GM08714 (cell line): ENCODE results near the gene ALG12.

Experiments
- H3K4me3 ChIP-seq: fragments of 200-500 bp; sonication (Bioruptor generic); 2 replicates; pipeline ENCODE4 v1.5.1; 2014; ENCODE audit warnings: mild to moderate bottlenecking, low read length, inconsistent platforms
- ZNF274 ChIP-seq: IDR thresholded peaks from 2 replicates; pipeline ENCODE4 v1.6.1; 2012; ENCODE audit warnings: mild to moderate bottlenecking, low read depth, low read length

The ALG12 gene

GRCh38 chr22:49923445-49923844, 5.2 kb upstream of the ALG12 start:
- no peak for TF ChIP-seq ZNF274
- H3K4me3 ChIP-seq: no peak overlapping the region

- no peak overlapping the region for H3K4me3 ChIP-seq
- no peak for TF ChIP-seq ZNF274
Measured at GRCh38 chr22:49922926-49923325, 4.7 kb upstream of the ALG12 start.

DNA sequence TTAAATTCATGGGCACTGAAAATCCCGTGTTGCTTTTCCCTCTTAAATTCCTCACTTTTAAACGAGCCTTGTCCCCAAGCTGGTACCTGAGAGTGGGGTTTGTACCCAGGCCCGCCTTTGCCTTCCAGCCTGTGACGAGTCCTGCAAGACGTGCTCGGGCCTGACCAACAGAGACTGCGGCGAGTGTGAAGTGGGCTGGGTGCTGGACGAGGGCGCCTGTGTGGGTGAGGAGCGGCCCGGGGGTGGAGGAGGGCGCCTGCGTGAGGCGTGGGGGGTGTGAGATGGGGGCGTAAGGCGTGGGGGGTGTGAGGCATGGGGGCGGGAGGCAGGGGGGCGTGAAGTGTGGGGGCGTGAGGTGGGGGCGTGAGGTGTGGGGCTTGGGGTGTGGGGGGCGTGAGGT, 4.2 kb upstream of the ALG12 start:
- no peak for TF ChIP-seq ZNF274
- no peak overlapping the region for H3K4me3 ChIP-seq

GRCh38 chr22:49921508-49922278, 3.5 kb upstream of the ALG12 start:
- TF ChIP-seq ZNF274: no peak
- H3K4me3 ChIP-seq: no peak overlapping the region

- H3K4me3 ChIP-seq: no peak overlapping the region
- TF ChIP-seq ZNF274: no peak
Measured at GRCh38 chr22:49920859-49921258, 2.6 kb upstream of the ALG12 start.

- no peak for TF ChIP-seq ZNF274
- peak overlapping the region; percentile 70 for H3K4me3 ChIP-seq
Measured at GRCh38 chr22:49918911-49919881, 958 bp upstream of the ALG12 start.

- no peak for TF ChIP-seq ZNF274
- H3K4me3 ChIP-seq: no peak overlapping the region; the same call in 1 of the 2 replicates
Measured at GRCh38 chr22:49916831-49917230, 1.4 kb downstream of the ALG12 start.

GRCh38 chr22:49915610-49916009, 2.6 kb downstream of the ALG12 start:
- no peak for TF ChIP-seq ZNF274
- H3K4me3 ChIP-seq: no peak overlapping the region

DNA sequence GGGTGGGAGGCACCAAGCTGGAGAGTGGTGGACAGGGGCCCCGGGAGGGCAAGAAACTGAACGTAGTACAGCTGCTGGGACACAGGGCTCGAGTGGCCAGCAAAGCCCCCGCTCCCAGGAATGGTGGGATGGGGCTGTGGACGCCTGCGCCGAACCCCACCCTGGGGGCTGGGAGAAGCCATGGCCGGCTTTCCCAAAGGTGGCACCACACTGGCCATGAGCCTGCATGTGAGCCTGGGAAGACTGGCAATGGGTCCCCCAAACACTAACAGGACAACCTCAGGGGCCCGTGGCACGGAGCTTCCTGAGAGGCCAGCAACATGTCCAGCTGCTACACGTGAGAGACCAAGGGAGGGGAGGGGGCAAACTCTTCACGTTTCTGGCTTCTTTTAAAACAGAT, 4.0 kb downstream of the ALG12 start:
- no peak for TF ChIP-seq ZNF274
- H3K4me3 ChIP-seq: no peak overlapping the region

GRCh38 chr22:49913446-49913845, 4.8 kb downstream of the ALG12 start:
- TF ChIP-seq ZNF274: no peak
- no peak overlapping the region for H3K4me3 ChIP-seq

DNA sequence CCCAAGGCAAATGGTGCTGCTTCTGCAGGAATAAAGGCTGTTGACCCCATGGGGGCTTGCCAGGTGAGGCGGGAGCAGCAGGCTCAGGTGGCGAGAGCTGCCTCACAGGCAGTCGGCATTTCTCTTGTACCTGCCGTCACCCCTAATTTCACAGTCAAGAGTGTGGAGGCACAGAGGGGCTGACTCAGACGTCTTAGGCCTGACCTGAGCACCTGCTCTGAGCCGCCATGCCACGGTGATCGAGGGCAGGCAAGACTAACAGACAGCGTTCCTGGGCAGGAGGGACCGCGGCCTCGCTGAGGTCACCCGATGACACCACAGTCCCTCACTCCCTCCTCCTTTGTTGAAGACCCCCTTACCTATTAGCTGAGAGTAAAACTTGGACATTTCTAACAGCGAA, 5.2 kb downstream of the ALG12 start:
- no peak overlapping the region for H3K4me3 ChIP-seq
- no peak for TF ChIP-seq ZNF274

GRCh38 chr22:49911881-49912625, 6.2 kb downstream of the ALG12 start:
- no peak overlapping the region for H3K4me3 ChIP-seq
- TF ChIP-seq ZNF274: no peak

DNA sequence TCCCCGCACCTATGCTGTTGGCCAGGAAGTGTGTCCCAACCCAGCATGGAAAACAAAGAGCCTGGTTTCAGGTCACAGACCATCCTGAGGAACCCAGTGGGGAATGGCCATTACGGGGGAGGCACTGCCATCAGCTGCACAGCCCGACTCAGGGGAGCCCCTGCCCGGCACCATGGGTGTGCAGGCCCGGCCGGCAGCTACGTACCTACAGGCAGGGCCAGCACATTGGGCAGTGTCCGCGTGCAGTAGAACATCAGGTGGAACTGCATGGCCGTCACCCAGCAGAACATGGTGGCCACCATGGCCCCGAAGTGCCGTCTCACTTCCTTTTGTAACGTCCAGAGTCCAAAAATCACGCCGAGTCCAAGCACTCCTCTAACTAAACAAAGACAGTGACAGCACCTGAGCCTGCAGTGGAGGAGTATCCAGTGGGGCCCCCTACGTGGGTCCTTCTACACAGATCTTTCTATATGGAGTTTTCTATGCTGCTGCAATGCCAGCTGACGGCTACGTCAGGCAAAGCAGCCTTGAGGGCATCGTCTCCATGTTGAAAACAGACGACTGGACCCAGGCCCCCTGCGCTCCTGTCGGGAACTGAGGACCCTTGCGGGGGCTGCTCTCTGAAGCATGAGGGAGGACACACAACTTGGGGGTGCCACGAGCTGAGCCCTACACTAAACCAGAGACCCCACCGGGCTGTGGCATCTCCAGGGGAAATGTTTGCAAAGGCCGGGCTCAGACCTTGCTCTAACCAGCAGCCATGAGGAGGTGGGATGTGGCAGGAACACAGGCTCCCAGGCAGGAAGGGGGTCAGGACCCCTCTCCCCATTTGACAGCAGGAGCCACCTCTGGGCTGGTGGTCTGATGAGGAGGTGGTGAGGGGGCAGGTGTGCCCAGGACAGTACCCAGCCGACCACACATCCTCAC, 7.7 kb downstream of the ALG12 start:
- H3K4me3 ChIP-seq: no peak overlapping the region
- TF ChIP-seq ZNF274: no peak

GRCh38 chr22:49909476-49910205, 8.6 kb downstream of the ALG12 start:
- no peak overlapping the region for H3K4me3 ChIP-seq
- TF ChIP-seq ZNF274: no peak
